ENCODE measurements around the gene LMOD3.

GRCh38 chr3:69142797-69143454 lies 20.5 kb upstream of the LMOD3 start:
- TF ChIP-seq EZH2 (IDR thresholded peaks at IDR 0.05) (no peak), POLR2AphosphoS5 (IDR thresholded peaks at IDR 0.05; ENCODE audit: borderline replicate concordance, low read depth, low read length) (no peak)

Measured in SK-N-MC (cell line).